ENCODE results near the gene DIP2C. TPM values are rescaled to one million over a fixed set of nuclear protein-coding genes. Genes with fewer than 3 reads are reported as not detected.
"Not testable (repeated sequence)": the region's sequence is repeated elsewhere in the genome, so short reads cannot be mapped to it uniquely, and the experiment has no call there.

The DIP2C gene
- total RNA-seq, 8 experiments from 2014 or later: 1.9 to 26.3 (median 19.8) TPM

- Histone ChIP-seq H3K4me3 (no peak overlapping the region), H3K27ac (no peak overlapping the region), H3K4me1 (replicated peaks in 1 of 2) (peaks cover 15 to 32% of the 10 kb centered on the region in 2 donors)
- 72 to 86% (median 78%) methylated on average over 2 to 5 of the region's 12 CpGs; no CpG with 5 or more reads in 6 of the 10 experiments for WGBS, 10 experiments
- ATAC-seq (replicated peaks in 6 of 8): no peak
- in situ Hi-C loops (cut with MboI; ENCODE audit: low pct_unique_long_range_greater_than_20kb in 2 of 9, low sequenced_read_pairs in 9 of 9, unreplicated experiment in 9 of 9): no loop called here
Measured at GRCh38 chr10:651692-652091, 37.8 kb downstream of the DIP2C start.

- Histone ChIP-seq H3K27ac (no peak overlapping the region), H3K4me3 (no peak overlapping the region), H3K4me1 (replicated peaks in 1 of 2) (peaks cover 15 to 32% of the 10 kb centered on the region in 2 donors)
- in situ Hi-C loops (cut with MboI; ENCODE audit: low pct_unique_long_range_greater_than_20kb in 2 of 9, low sequenced_read_pairs in 9 of 9, unreplicated experiment in 9 of 9): no loop called here
- peak in 5 of 8 experiments; percentile 26 to 48 (median 36) for ATAC-seq (replicated peaks in 6 of 8)
- 30 to 100% (median 92%) methylated on average over 1 to 13 of the region's 20 CpGs; no CpG with 5 or more reads in 2 of the 10 experiments for WGBS, 10 experiments
Measured at GRCh38 chr10:650886-651615, 38.4 kb downstream of the DIP2C start.

GRCh38 chr10:650441-650851 lies 39.0 kb downstream of the DIP2C start:
- no peak overlapping the region for H3K27ac ChIP-seq
- in situ Hi-C loops (cut with MboI; ENCODE audit: low pct_unique_long_range_greater_than_20kb in 2 of 9, low sequenced_read_pairs in 9 of 9, unreplicated experiment in 9 of 9): no loop called here
- H3K4me1 ChIP-seq (replicated peaks in 1 of 2): peaks cover 15 to 32% of the 10 kb centered on the region in 2 donors
- no CpG with 5 or more reads among the region's 10 CpGs for WGBS, 10 experiments
- no peak overlapping the region for H3K4me3 ChIP-seq
- ATAC-seq (replicated peaks in 6 of 8): peak in 6 of 8 experiments; percentile 28 to 66 (median 62)

- in situ Hi-C loops (cut with MboI; ENCODE audit: low pct_unique_long_range_greater_than_20kb in 2 of 9, low sequenced_read_pairs in 9 of 9, unreplicated experiment in 9 of 9): no loop called here
- H3K4me1 ChIP-seq (replicated peaks in 1 of 2): peaks cover 15 to 32% of the 10 kb centered on the region in 2 donors
- ATAC-seq (replicated peaks in 6 of 8): peak in 6 of 8 experiments; percentile 16 to 45 (median 22)
- 45 to 100% (median 76%) methylated on average over 1 to 9 of the region's 24 CpGs; no CpG with 5 or more reads in 1 of the 10 experiments for WGBS, 10 experiments
- H3K4me3 ChIP-seq: no peak overlapping the region
- H3K27ac ChIP-seq: no peak overlapping the region
Measured at GRCh38 chr10:649798-650440, 39.5 kb downstream of the DIP2C start.

- Histone ChIP-seq H3K27ac (no peak overlapping the region), H3K4me1 (replicated peaks in 1 of 2) (peaks cover 15 to 31% of the 10 kb centered on the region in 2 donors), H3K4me3 (no peak overlapping the region)
- 46 to 100% (median 86%) methylated on average over 1 to 4 of the region's 4 CpGs; no CpG with 5 or more reads in 2 of the 10 experiments for WGBS, 10 experiments
- ATAC-seq (replicated peaks in 6 of 8): no peak
- in situ Hi-C loops (cut with MboI; ENCODE audit: low pct_unique_long_range_greater_than_20kb in 2 of 9, low sequenced_read_pairs in 9 of 9, unreplicated experiment in 9 of 9): no loop called here
Measured at GRCh38 chr10:649445-649797, 40.0 kb downstream of the DIP2C start.

- in situ Hi-C loops (cut with MboI; ENCODE audit: low pct_unique_long_range_greater_than_20kb in 2 of 9, low sequenced_read_pairs in 9 of 9, unreplicated experiment in 9 of 9); H3K27ac ChIP-seq; H3K4me3 ChIP-seq; ATAC-seq (replicated peaks in 6 of 8): not testable (repeated sequence)
- 89 to 100% (median 100%) methylated on average over 2 to 6 of the region's 15 CpGs for WGBS, 10 experiments
- H3K4me1 ChIP-seq (replicated peaks in 1 of 2): peaks cover 2 to 16% of the 10 kb centered on the region in 2 donors
Measured at GRCh38 chr10:647019-647418, 42.4 kb downstream of the DIP2C start.

GRCh38 chr10:646118-646524 lies 43.3 kb downstream of the DIP2C start:
- ATAC-seq (replicated peaks in 6 of 8): peak in 2 of 8 experiments; percentile 19 to 20
- 44 to 100% (median 93%) methylated on average over 1 to 4 of the region's 14 CpGs; no CpG with 5 or more reads in 5 of the 10 experiments for WGBS, 10 experiments
- Histone ChIP-seq H3K4me3 (no peak overlapping the region), H3K4me1 (replicated peaks in 1 of 2) (peaks cover 2 to 15% of the 10 kb centered on the region in 2 donors), H3K27ac (no peak overlapping the region)
- in situ Hi-C loops (cut with MboI; ENCODE audit: low pct_unique_long_range_greater_than_20kb in 2 of 9, low sequenced_read_pairs in 9 of 9, unreplicated experiment in 9 of 9): no loop called here

- WGBS, 10 experiments: 86 to 100% (median 96%) methylated on average over 2 to 4 of the region's 5 CpGs; no CpG with 5 or more reads in 3 of the 10 experiments
- in situ Hi-C loops (cut with MboI; ENCODE audit: low pct_unique_long_range_greater_than_20kb in 2 of 9, low sequenced_read_pairs in 9 of 9, unreplicated experiment in 9 of 9): no loop called here
- no peak overlapping the region for H3K4me3 ChIP-seq
- peaks cover 0 to 3% of the 10 kb centered on the region in 2 donors for H3K4me1 ChIP-seq (replicated peaks in 1 of 2)
- no peak for ATAC-seq (replicated peaks in 6 of 8)
- H3K27ac ChIP-seq: no peak overlapping the region
Measured at GRCh38 chr10:644943-645334, 44.5 kb downstream of the DIP2C start.

- WGBS, 10 experiments: 50 to 94% (median 79%) methylated on average over 2 to 14 of the region's 23 CpGs; no CpG with 5 or more reads in 1 of the 10 experiments
- no peaks in the 10 kb centered on the region for H3K4me1 ChIP-seq (replicated peaks in 1 of 2)
- ATAC-seq (replicated peaks in 6 of 8): no peak
- in situ Hi-C loops (cut with MboI; ENCODE audit: low pct_unique_long_range_greater_than_20kb in 2 of 9, low sequenced_read_pairs in 9 of 9, unreplicated experiment in 9 of 9): no loop called here
- no peak overlapping the region for H3K4me3 ChIP-seq
- no peak overlapping the region for H3K27ac ChIP-seq
Measured at GRCh38 chr10:644076-644942, 45.2 kb downstream of the DIP2C start.

- 80 to 100% (median 96%) methylated on average over 1 to 7 of the region's 16 CpGs; no CpG with 5 or more reads in 2 of the 10 experiments for WGBS, 10 experiments
- in situ Hi-C loops (cut with MboI; ENCODE audit: low pct_unique_long_range_greater_than_20kb in 2 of 9, low sequenced_read_pairs in 9 of 9, unreplicated experiment in 9 of 9): no loop called here
- Histone ChIP-seq H3K4me3 (no peak overlapping the region), H3K4me1 (replicated peaks in 1 of 2) (peaks cover 8 to 9% of the 10 kb centered on the region in 2 donors), H3K27ac (no peak overlapping the region)
- peak in 1 of 8 experiments; percentile 87 for ATAC-seq (replicated peaks in 6 of 8)
Measured at GRCh38 chr10:642186-642890, 47.1 kb downstream of the DIP2C start.

- Histone ChIP-seq H3K4me1 (replicated peaks in 1 of 2) (peaks cover 10 to 14% of the 10 kb centered on the region in 2 donors), H3K27ac (no peak overlapping the region), H3K4me3 (no peak overlapping the region)
- 80 to 100% (median 92%) methylated on average over 1 to 12 of the region's 21 CpGs; no CpG with 5 or more reads in 2 of the 10 experiments for WGBS, 10 experiments
- no peak for ATAC-seq (replicated peaks in 6 of 8)
- in situ Hi-C loops (cut with MboI; ENCODE audit: low pct_unique_long_range_greater_than_20kb in 2 of 9, low sequenced_read_pairs in 9 of 9, unreplicated experiment in 9 of 9): no loop called here
Measured at GRCh38 chr10:641149-642010, 48.1 kb downstream of the DIP2C start.

All from motor neuron (in vitro differentiated cells).